ENCODE results near the gene FOXG1.
A peak's percentile ranks its signal among the peaks of the same experiment; 100 is the strongest.

Gene FOXG1

GRCh38 chr14:28784096-28785048 lies 17.8 kb downstream of the FOXG1 start:
- Histone ChIP-seq H3K4me2 (ENCODE audit: low read length, poor library complexity, severe bottlenecking) (peak overlapping the region; percentile 99), H2BK15ac (ENCODE audit: low read depth, poor library complexity, severe bottlenecking) (no peak overlapping the region), H3K4ac (ENCODE audit: low read depth in 1 of 2, low read length in 2 of 2) (no peak overlapping the region)

GRCh38 chr14:28785096-28785952 lies 18.7 kb downstream of the FOXG1 start:
- H3K4ac ChIP-seq (ENCODE audit: low read depth in 1 of 2, low read length in 2 of 2) = no peak overlapping the region
- H2BK12ac ChIP-seq (ENCODE audit: low read length in 2 of 2) = no peak overlapping the region
- no peak overlapping the region for H2AK5ac ChIP-seq (ENCODE audit: low read length, severe bottlenecking)
- H3K4me1 ChIP-seq (ENCODE audit: control insufficient read depth, insufficient read depth, low read depth, low read length) = peaks cover 7% of the 10 kb centered on the region
- WGBS = 5% methylated on average over 37 of the region's 62 CpGs
- no peak for DNase-seq
- no peak overlapping the region for H3K23ac ChIP-seq (ENCODE audit: low read length in 2 of 2)
- no peaks in the 10 kb centered on the region for H3K9me3 ChIP-seq (ENCODE audit: control insufficient read depth, low read length)
- no peak overlapping the region for H2BK5ac ChIP-seq (ENCODE audit: low read depth, low read length, poor library complexity, severe bottlenecking)
- H3K4me3 ChIP-seq (ENCODE audit: insufficient read depth in 1 of 2, low read depth in 1 of 2, low read length in 2 of 2) = peak overlapping the region; percentile 58 to 81
- H3K14ac ChIP-seq (ENCODE audit: low read length in 2 of 2) = no peak overlapping the region
- no peaks in the 10 kb centered on the region for H3K79me1 ChIP-seq (replicated peaks; ENCODE audit: low read length, poor library complexity, severe bottlenecking)
- no peak overlapping the region for H4K8ac ChIP-seq (ENCODE audit: low read length)
- no peak overlapping the region for H3K27ac ChIP-seq (ENCODE audit: low read length, poor library complexity, severe bottlenecking)
- H3K27me3 ChIP-seq (ENCODE audit: control insufficient read depth in 1 of 2, insufficient read depth in 1 of 2, low read length in 2 of 2) = peaks cover 42 to 66% of the 10 kb centered on the region in 2 experiments
- no peak overlapping the region for H2BK120ac ChIP-seq (ENCODE audit: low read depth, low read length)
- H4K91ac ChIP-seq (ENCODE audit: low read length) = no peak overlapping the region
- H2AFZ ChIP-seq (ENCODE audit: low read depth, low read length) = peak overlapping the region; percentile 3
- no peaks in the 10 kb centered on the region for H3K36me3 ChIP-seq (ENCODE audit: control insufficient read depth in 1 of 2, insufficient read depth in 2 of 2, low read depth in 1 of 2, low read length in 2 of 2)
- no peak overlapping the region for H2BK15ac ChIP-seq (ENCODE audit: low read depth, poor library complexity, severe bottlenecking)
- H3K4me2 ChIP-seq (ENCODE audit: low read length, poor library complexity, severe bottlenecking) = peak overlapping the region; percentile 99
- H3K18ac ChIP-seq (ENCODE audit: low read depth in 1 of 2, low read length in 2 of 2) = no peak overlapping the region
- H3K9ac ChIP-seq (ENCODE audit: low read length) = peak overlapping the region; percentile 27

More at GRCh38 chr14:28784096-28785048, 17.8 kb downstream of the FOXG1 start:
- Histone ChIP-seq H4K91ac (ENCODE audit: low read length) (no peak overlapping the region), H3K9me3 (ENCODE audit: control insufficient read depth, low read length) (no peaks in the 10 kb centered on the region), H3K4me3 (ENCODE audit: insufficient read depth in 1 of 2, low read depth in 1 of 2, low read length in 2 of 2) (peak overlapping the region in 1 of 2 experiments; percentile 81), H3K23ac (ENCODE audit: low read length in 2 of 2) (no peak overlapping the region), H3K27me3 (ENCODE audit: control insufficient read depth in 1 of 2, insufficient read depth in 1 of 2, low read length in 2 of 2) (peaks cover 46 to 74% of the 10 kb centered on the region in 2 experiments), H2BK12ac (ENCODE audit: low read length in 2 of 2) (no peak overlapping the region), H3K18ac (ENCODE audit: low read depth in 1 of 2, low read length in 2 of 2) (no peak overlapping the region), H2BK5ac (ENCODE audit: low read depth, low read length, poor library complexity, severe bottlenecking) (no peak overlapping the region), H2BK120ac (ENCODE audit: low read depth, low read length) (no peak overlapping the region), H3K9ac (ENCODE audit: low read length) (peak overlapping the region; percentile 27), H3K27ac (ENCODE audit: low read length, poor library complexity, severe bottlenecking) (no peak overlapping the region), H3K36me3 (ENCODE audit: control insufficient read depth in 1 of 2, insufficient read depth in 2 of 2, low read depth in 1 of 2, low read length in 2 of 2) (no peaks in the 10 kb centered on the region), H3K79me1 (replicated peaks; ENCODE audit: low read length, poor library complexity, severe bottlenecking) (no peaks in the 10 kb centered on the region), H2AFZ (ENCODE audit: low read depth, low read length) (no peak overlapping the region), H4K8ac (ENCODE audit: low read length) (no peak overlapping the region), H3K14ac (ENCODE audit: low read length in 2 of 2) (no peak overlapping the region), H2AK5ac (ENCODE audit: low read length, severe bottlenecking) (no peak overlapping the region), H3K4me1 (ENCODE audit: control insufficient read depth, insufficient read depth, low read depth, low read length) (peaks cover 7% of the 10 kb centered on the region)
- WGBS = 3% methylated on average over 10 of the region's 16 CpGs
- DNase-seq = no peak

- no CpG with 5 or more reads among the region's 1 CpG for WGBS
- no peak overlapping the region for H3K23ac ChIP-seq (ENCODE audit: low read length in 2 of 2)
Measured at GRCh38 chr14:28807518-28807917, 40.9 kb downstream of the FOXG1 start.

GRCh38 chr14:28813810-28814209 lies 47.2 kb downstream of the FOXG1 start:
- Histone ChIP-seq H3K23ac (ENCODE audit: low read length in 2 of 2) (no peak overlapping the region), H3K4ac (ENCODE audit: low read depth in 1 of 2, low read length in 2 of 2) (no peak overlapping the region), H2BK12ac (ENCODE audit: low read length in 2 of 2) (no peak overlapping the region), H3K9ac (ENCODE audit: low read length) (no peak overlapping the region), H2BK5ac (ENCODE audit: low read depth, low read length, poor library complexity, severe bottlenecking) (no peak overlapping the region), H4K91ac (ENCODE audit: low read length) (no peak overlapping the region), H2BK15ac (ENCODE audit: low read depth, poor library complexity, severe bottlenecking) (no peak overlapping the region), H3K4me2 (ENCODE audit: low read length, poor library complexity, severe bottlenecking) (no peak overlapping the region), H4K8ac (ENCODE audit: low read length) (no peak overlapping the region), H3K27me3 (ENCODE audit: control insufficient read depth in 1 of 2, insufficient read depth in 1 of 2, low read length in 2 of 2) (no peaks in the 10 kb centered on the region), H3K79me1 (replicated peaks; ENCODE audit: low read length, poor library complexity, severe bottlenecking) (no peaks in the 10 kb centered on the region), H2AK5ac (ENCODE audit: low read length, severe bottlenecking) (no peak overlapping the region), H2AFZ (ENCODE audit: low read depth, low read length) (no peak overlapping the region), H3K27ac (ENCODE audit: low read length, poor library complexity, severe bottlenecking) (no peak overlapping the region), H3K36me3 (ENCODE audit: control insufficient read depth in 1 of 2, insufficient read depth in 2 of 2, low read depth in 1 of 2, low read length in 2 of 2) (no peaks in the 10 kb centered on the region), H3K4me1 (ENCODE audit: control insufficient read depth, insufficient read depth, low read depth, low read length) (no peaks in the 10 kb centered on the region), H3K18ac (ENCODE audit: low read depth in 1 of 2, low read length in 2 of 2) (no peak overlapping the region), H3K4me3 (ENCODE audit: insufficient read depth in 1 of 2, low read depth in 1 of 2, low read length in 2 of 2) (no peak overlapping the region), H2BK120ac (ENCODE audit: low read depth, low read length) (no peak overlapping the region), H3K14ac (ENCODE audit: low read length in 2 of 2) (no peak overlapping the region), H3K9me3 (ENCODE audit: control insufficient read depth, low read length) (no peaks in the 10 kb centered on the region)
- WGBS = 100% methylated on average over 1 of the region's 3 CpGs
- DNase-seq = no peak

More at GRCh38 chr14:28807518-28807917, 40.9 kb downstream of the FOXG1 start:
- no peaks in the 10 kb centered on the region for H3K79me1 ChIP-seq (replicated peaks; ENCODE audit: low read length, poor library complexity, severe bottlenecking)
- H2BK120ac ChIP-seq (ENCODE audit: low read depth, low read length) = no peak overlapping the region
- H4K91ac ChIP-seq (ENCODE audit: low read length) = no peak overlapping the region
- H2BK12ac ChIP-seq (ENCODE audit: low read length in 2 of 2) = no peak overlapping the region
- H3K4me3 ChIP-seq (ENCODE audit: insufficient read depth in 1 of 2, low read depth in 1 of 2, low read length in 2 of 2) = no peak overlapping the region
- H3K9ac ChIP-seq (ENCODE audit: low read length) = no peak overlapping the region
- no peaks in the 10 kb centered on the region for H3K9me3 ChIP-seq (ENCODE audit: control insufficient read depth, low read length)
- no peak for DNase-seq
- no peak overlapping the region for H3K18ac ChIP-seq (ENCODE audit: low read depth in 1 of 2, low read length in 2 of 2)
- no peaks in the 10 kb centered on the region for H3K27me3 ChIP-seq (ENCODE audit: control insufficient read depth in 1 of 2, insufficient read depth in 1 of 2, low read length in 2 of 2)
- H2BK5ac ChIP-seq (ENCODE audit: low read depth, low read length, poor library complexity, severe bottlenecking) = no peak overlapping the region
- H3K36me3 ChIP-seq (ENCODE audit: control insufficient read depth in 1 of 2, insufficient read depth in 2 of 2, low read depth in 1 of 2, low read length in 2 of 2) = no peaks in the 10 kb centered on the region
- no peak overlapping the region for H3K14ac ChIP-seq (ENCODE audit: low read length in 2 of 2)
- no peaks in the 10 kb centered on the region for H3K4me1 ChIP-seq (ENCODE audit: control insufficient read depth, insufficient read depth, low read depth, low read length)
- H3K4ac ChIP-seq (ENCODE audit: low read depth in 1 of 2, low read length in 2 of 2) = no peak overlapping the region
- H2BK15ac ChIP-seq (ENCODE audit: low read depth, poor library complexity, severe bottlenecking) = no peak overlapping the region
- H4K8ac ChIP-seq (ENCODE audit: low read length) = no peak overlapping the region
- H3K27ac ChIP-seq (ENCODE audit: low read length, poor library complexity, severe bottlenecking) = no peak overlapping the region
- H3K4me2 ChIP-seq (ENCODE audit: low read length, poor library complexity, severe bottlenecking) = no peak overlapping the region
- no peak overlapping the region for H2AK5ac ChIP-seq (ENCODE audit: low read length, severe bottlenecking)
- H2AFZ ChIP-seq (ENCODE audit: low read depth, low read length) = no peak overlapping the region
